ENCODE data around the gene GDF10. TPM values are rescaled to one million over a fixed set of nuclear protein-coding genes. Genes with fewer than 3 reads are reported as not detected.

The GDF10 gene
- polyA plus RNA-seq, 12 donors, result 0.97 to 5.1 (median 1.5) TPM; not detected in 2

- DNase-seq, result no peak
Measured at GRCh38 chr10:47331954-47332353, 32.0 kb downstream of the GDF10 start.

- DNase-seq, result no peak
Measured at GRCh38 chr10:47332371-47332770, 32.4 kb downstream of the GDF10 start.

- no peak for DNase-seq
Measured at GRCh38 chr10:47332946-47333345, 32.9 kb downstream of the GDF10 start.

GRCh38 chr10:47333532-47333931 is 33.5 kb downstream of the GDF10 start:
- no peak for DNase-seq

GRCh38 chr10:47334466-47335295 is 34.7 kb downstream of the GDF10 start:
- no peak for DNase-seq

- no peak for DNase-seq
Measured at GRCh38 chr10:47335906-47336305, 35.9 kb downstream of the GDF10 start.

GRCh38 chr10:47336387-47337134 is 36.6 kb downstream of the GDF10 start:
- DNase-seq, result no peak

- DNase-seq, result no peak
Measured at GRCh38 chr10:47337310-47337709, 37.3 kb downstream of the GDF10 start.

GRCh38 chr10:47339186-47339735 is 39.3 kb downstream of the GDF10 start:
- DNase-seq, result no peak

- no peak for DNase-seq
Measured at GRCh38 chr10:47339759-47340607, 40.0 kb downstream of the GDF10 start.

- DNase-seq, result peak; percentile 44
Measured at GRCh38 chr10:47340608-47341170, 40.7 kb downstream of the GDF10 start.

GRCh38 chr10:47344996-47345870 is 45.2 kb downstream of the GDF10 start:
- DNase-seq, result no peak

- no peak for DNase-seq
Measured at GRCh38 chr10:47346581-47347302, 46.7 kb downstream of the GDF10 start.

- DNase-seq, result no peak
Measured at GRCh38 chr10:47347303-47347675, 47.3 kb downstream of the GDF10 start.

- no peak for DNase-seq
Measured at GRCh38 chr10:47348138-47348651, 48.2 kb downstream of the GDF10 start, which contains the start of gene RBP3. Gene RBP3, plus strand, starts transcription at chr10:47348363. Its CDS starts 122 bp downstream, at chr10:47348485.

- no peak for DNase-seq
Measured at GRCh38 chr10:47348661-47349470, 48.9 kb downstream of the GDF10 start.

GRCh38 chr10:47349516-47349915 is 49.5 kb downstream of the GDF10 start:
- no peak for DNase-seq

GRCh38 chr10:47349941-47350371 is 50.0 kb downstream of the GDF10 start:
- DNase-seq, result no peak

All from muscle of arm (tissue), 12 donors.